CD1c-positive myeloid dendritic cell (primary cell): ENCODE data around the gene USP33.
A peak's percentile ranks its signal among the peaks of the same experiment; 100 is the strongest.
"Not testable (repeated sequence)": the region's sequence is repeated elsewhere in the genome, so short reads cannot be mapped to it uniquely, and the experiment has no call there.

Source experiments
- DNase-seq: peaks from one replicate; pipeline ENCODE4 v3.0.0-alpha.2; 2016; ENCODE audit errors: extremely low spot score

USP33 gene

GRCh38 chr1:77759071-77760028, at the start of gene USP33:
USP33 (minus strand) TSS chr1:77759852; CDS start chr1:77741697, 18,155 bp downstream.
- peak; percentile 88 for DNase-seq

- no peak for DNase-seq
Measured at GRCh38 chr1:77803371-77803770, 43.7 kb upstream of the USP33 start.

- DNase-seq, result no peak
Measured at GRCh38 chr1:77802026-77802425, 42.4 kb upstream of the USP33 start.

GRCh38 chr1:77797991-77798390, 38.3 kb upstream of the USP33 start:
- DNase-seq, result no peak

GRCh38 chr1:77796695-77797405, 37.2 kb upstream of the USP33 start:
- no peak for DNase-seq

- no peak for DNase-seq
Measured at GRCh38 chr1:77794550-77794949, 34.9 kb upstream of the USP33 start.

GRCh38 chr1:77786093-77786741, 26.6 kb upstream of the USP33 start:
- DNase-seq, result not testable (repeated sequence)

- DNase-seq, result no peak
Measured at GRCh38 chr1:77783141-77783540, 23.5 kb upstream of the USP33 start.

GRCh38 chr1:77781683-77782082, 22.0 kb upstream of the USP33 start:
- no peak for DNase-seq

- DNase-seq, result peak; percentile 89
Measured at GRCh38 chr1:77779529-77780281, 20.1 kb upstream of the USP33 start, which contains the start of gene MIGA1. MIGA1 (plus strand) TSS chr1:77779649; CDS start chr1:77783253, 3,604 bp downstream.

GRCh38 chr1:77776007-77776700, 16.5 kb upstream of the USP33 start:
- no peak for DNase-seq

GRCh38 chr1:77768006-77768405, 8.4 kb upstream of the USP33 start:
- no peak for DNase-seq

GRCh38 chr1:77762072-77762476, 2.4 kb upstream of the USP33 start:
- peak; percentile 63 for DNase-seq

GRCh38 chr1:77757603-77758002, 2.0 kb downstream of the USP33 start:
- DNase-seq, result peak; percentile 35

GRCh38 chr1:77757066-77757584, 2.5 kb downstream of the USP33 start:
- DNase-seq, result no peak

- DNase-seq, result no peak
Measured at GRCh38 chr1:77756052-77756754, 3.4 kb downstream of the USP33 start.

- DNase-seq, result not testable (repeated sequence)
Measured at GRCh38 chr1:77749489-77749888, 10.2 kb downstream of the USP33 start.

GRCh38 chr1:77744576-77744975, 15.1 kb downstream of the USP33 start:
- no peak for DNase-seq

- no peak for DNase-seq
Measured at GRCh38 chr1:77742011-77742555, 17.6 kb downstream of the USP33 start.

GRCh38 chr1:77741316-77741715, 18.3 kb downstream of the USP33 start:
- no peak for DNase-seq
